ENCODE data around the gene CASP6.

DNA sequence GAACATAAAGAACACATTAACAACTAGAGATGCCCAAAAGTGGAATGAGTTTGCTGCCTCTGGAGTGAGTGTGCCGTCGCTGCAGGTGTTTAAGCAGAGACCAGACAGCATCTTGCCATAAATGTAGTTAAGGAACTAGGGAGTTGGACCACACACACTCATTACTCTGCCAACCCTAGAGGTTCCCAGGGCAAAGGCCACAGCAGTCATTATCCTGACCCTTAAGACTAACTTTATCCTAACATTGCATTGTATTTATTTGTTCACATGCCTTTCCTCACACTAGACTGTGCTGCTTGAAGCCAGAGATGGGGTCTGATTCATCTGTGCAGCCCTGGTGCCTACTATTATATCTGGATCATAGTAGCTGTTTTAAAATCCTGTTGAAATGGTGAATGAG is 43.5 kb upstream of the CASP6 start:
- TF ChIP-seq EZH2phosphoT487 (IDR thresholded peaks at IDR 0.05; ENCODE audit: insufficient read depth, low read depth) (no peak), EZH2 (IDR thresholded peaks at IDR 0.05; ENCODE audit: insufficient read depth, poor library complexity, severe bottlenecking) (no peak)
